HG03432 (cell line): ENCODE results near the gene SPZ1.
"Not testable (repeated sequence)": the region's sequence is repeated elsewhere in the genome, so short reads cannot be mapped to it uniquely, and the experiment has no call there.

Source experiments
- ATAC-seq: cut with Tn5 transposase; IDR thresholded peaks from one replicate; pipeline ENCODE4 v1.9.1; 2021; ENCODE audit warnings: mild to moderate bottlenecking, moderate library complexity; ENCODE audit not compliant: unreplicated experiment

SPZ1 gene

GRCh38 chr5:80319702-80320101 lies at the start of gene SPZ1:
Gene SPZ1, plus strand, starts transcription at chr5:80320002. Its CDS starts 214 bp downstream, at chr5:80320216.
- no peak for ATAC-seq

GRCh38 chr5:80270543-80270942 lies 49.3 kb upstream of the SPZ1 start:
- not testable (repeated sequence) for ATAC-seq

GRCh38 chr5:80275347-80275746 lies 44.5 kb upstream of the SPZ1 start:
- ATAC-seq = no peak

GRCh38 chr5:80276186-80276585 lies 43.6 kb upstream of the SPZ1 start:
- no peak for ATAC-seq

GRCh38 chr5:80277191-80277590 lies 42.6 kb upstream of the SPZ1 start:
- no peak for ATAC-seq

- ATAC-seq = no peak
Measured at GRCh38 chr5:80282054-80282453, 37.7 kb upstream of the SPZ1 start.

GRCh38 chr5:80283360-80283759 lies 36.4 kb upstream of the SPZ1 start:
- no peak for ATAC-seq

- no peak for ATAC-seq
Measured at GRCh38 chr5:80284720-80285119, 35.1 kb upstream of the SPZ1 start.

- ATAC-seq = no peak
Measured at GRCh38 chr5:80288177-80288576, 31.6 kb upstream of the SPZ1 start.

- no peak for ATAC-seq
Measured at GRCh38 chr5:80289320-80289719, 30.5 kb upstream of the SPZ1 start.

GRCh38 chr5:80291761-80292160 lies 28.0 kb upstream of the SPZ1 start:
- no peak for ATAC-seq

GRCh38 chr5:80296121-80296520 lies 23.7 kb upstream of the SPZ1 start:
- no peak for ATAC-seq

GRCh38 chr5:80299601-80300000 lies 20.2 kb upstream of the SPZ1 start:
- no peak for ATAC-seq

- no peak for ATAC-seq
Measured at GRCh38 chr5:80300125-80300524, 19.7 kb upstream of the SPZ1 start.

GRCh38 chr5:80300796-80301195 lies 19.0 kb upstream of the SPZ1 start:
- not testable (repeated sequence) for ATAC-seq

- not testable (repeated sequence) for ATAC-seq
Measured at GRCh38 chr5:80301342-80301741, 18.5 kb upstream of the SPZ1 start.

GRCh38 chr5:80302636-80303035 lies 17.2 kb upstream of the SPZ1 start:
- ATAC-seq = no peak

- ATAC-seq = no peak
Measured at GRCh38 chr5:80308526-80308925, 11.3 kb upstream of the SPZ1 start.

- ATAC-seq = no peak
Measured at GRCh38 chr5:80309871-80310665, 9.7 kb upstream of the SPZ1 start.

GRCh38 chr5:80315244-80315643 lies 4.6 kb upstream of the SPZ1 start:
- no peak for ATAC-seq

- no peak for ATAC-seq
Measured at GRCh38 chr5:80318212-80318611, 1.6 kb upstream of the SPZ1 start.

GRCh38 chr5:80324912-80325311 lies 5.1 kb downstream of the SPZ1 start:
- no peak for ATAC-seq

- ATAC-seq = no peak
Measured at GRCh38 chr5:80326468-80326867, 6.7 kb downstream of the SPZ1 start.
